Endodermal cell (in vitro differentiated cells): Measurements from ENCODE around the gene CNNM1. TPM values are rescaled to one million over a fixed set of nuclear protein-coding genes. Genes with fewer than 3 reads are reported as not detected.

Experiments
- DNase-seq: peaks from one replicate; pipeline ENCODE4 v3.0.0-alpha.2; 2017
- H3K27ac ChIP-seq: 2 replicates; pipeline ENCODE4 v1.5.1; 2013; ENCODE audit warnings: mild to moderate bottlenecking, low read depth, low read length, moderate library complexity
- H3K27me3 ChIP-seq: 2 replicates; pipeline ENCODE4 v1.6.1; 2013; ENCODE audit warnings: mild to moderate bottlenecking, low read length, moderate library complexity; ENCODE audit not compliant: insufficient read depth, control insufficient read depth, poor library complexity, severe bottlenecking
- H3K36me3 ChIP-seq: 2 replicates; pipeline ENCODE4 v1.7.0; 2013; ENCODE audit warnings: mild to moderate bottlenecking, low read length, moderate library complexity; ENCODE audit not compliant: control insufficient read depth, insufficient read depth
- H3K4me1 ChIP-seq: one replicate; pipeline ENCODE4 v1.7.0; 2013; ENCODE audit warnings: low read length; ENCODE audit not compliant: control insufficient read depth, insufficient read depth
- H3K4me3 ChIP-seq: 2 replicates; pipeline ENCODE4 v1.5.1; 2013; ENCODE audit warnings: mild to moderate bottlenecking, low read length, moderate library complexity
- H3K9ac ChIP-seq: 2 replicates; pipeline ENCODE4 v1.6.1; 2013; ENCODE audit warnings: mild to moderate bottlenecking, low read length, moderate library complexity; ENCODE audit not compliant: poor library complexity, severe bottlenecking; ENCODE audit errors: extremely low read depth
- H3K9me3 ChIP-seq: 2 replicates; pipeline ENCODE4 v1.6.1; 2013; ENCODE audit warnings: mild to moderate bottlenecking, low read length, moderate library complexity; ENCODE audit not compliant: control insufficient read depth
- H3K27ac Mint-ChIP-seq: 2 replicates; pipeline ENCODE4 v1.8.0; 2020; ENCODE audit warnings: mixed read lengths
- H3K27me3 Mint-ChIP-seq: 2 replicates; pipeline ENCODE4 v1.8.0; 2021; ENCODE audit warnings: mild to moderate bottlenecking, mixed read lengths; ENCODE audit not compliant: insufficient read depth
- H3K36me3 Mint-ChIP-seq: 2 replicates; pipeline ENCODE4 v1.8.0; 2020; ENCODE audit warnings: low read depth, mixed read lengths
- H3K4me1 Mint-ChIP-seq: 2 replicates; pipeline ENCODE4 v1.8.0; 2020; ENCODE audit warnings: mixed read lengths
- H3K4me3 Mint-ChIP-seq: 2 replicates; pipeline ENCODE4 v1.8.0; 2020; ENCODE audit warnings: mild to moderate bottlenecking, moderate library complexity, mixed read lengths
- H3K9me3 Mint-ChIP-seq: 2 replicates; pipeline ENCODE4 v1.8.0; 2020; ENCODE audit warnings: mild to moderate bottlenecking, mixed read lengths
- CTCF ChIP-seq: fragments of 200-600 bp; sonication (generic); conservative IDR thresholded peaks from 2 replicates; pipeline ENCODE4 v1.5.0; 2021; ENCODE audit warnings: antibody characterized with exemption, mild to moderate bottlenecking
- WGBS, 2 experiments: methylation state at CpG; one replicate each; pipeline versions ENCODE4 v1.1.5 to v1.1.7; 2013; ENCODE audit warnings: missing lambda C conversion rate in 2 of 2, mixed read lengths in 1 of 2; ENCODE audit not compliant: insufficient coverage in 1 of 2, insufficient read length in 1 of 2; 5-methylcytosine and 5-hydroxymethylcytosine counted together
- total RNA-seq, 2 donors: library from RNA; stranded (reverse); fragmentation: NEBNext Ultra II Directional in 1 of 2; extraction: Animal tissue kit (Norgen Biotek cat#: 25700) in 1 of 2; gene quantifications; 2 replicates in 1 of 2; 3 replicates in 1 of 2; pipeline ENCODE4 v1.2.1, GENCODE V29; 2021

The CNNM1 gene
- total RNA-seq, 2 donors from 2014 or later: 2.8 to 3.8 TPM

GRCh38 chr10:99316374-99316773, 12.8 kb upstream of the CNNM1 start:
- Mint-ChIP-seq H3K27ac (no peak overlapping the region), H3K36me3 (no peaks in the 10 kb centered on the region), H3K4me3 (no peak overlapping the region), H3K9me3 (no peaks in the 10 kb centered on the region), H3K27me3 (peaks cover 4% of the 10 kb centered on the region), H3K4me1 (peaks cover 24% of the 10 kb centered on the region)
- Histone ChIP-seq H3K27ac (no peak overlapping the region), H3K9ac (no peak overlapping the region), H3K9me3 (peaks cover 15% of the 10 kb centered on the region), H3K4me1 (peaks cover 9% of the 10 kb centered on the region), H3K4me3 (no peak overlapping the region), H3K36me3 (no peaks in the 10 kb centered on the region), H3K27me3 (no peaks in the 10 kb centered on the region)
- no peak for DNase-seq
- 94% methylated on average over 5 to 17 of the region's 17 CpGs for WGBS, 2 experiments
- no peak for TF ChIP-seq CTCF

GRCh38 chr10:99318048-99318447, 11.1 kb upstream of the CNNM1 start:
- WGBS, 2 experiments: 82 to 83% methylated on average over 3 of the region's 3 CpGs
- no peak for TF ChIP-seq CTCF
- H3K4me3 ChIP-seq: no peak overlapping the region
- H3K27me3 ChIP-seq: no peaks in the 10 kb centered on the region
- H3K9me3 ChIP-seq: peaks cover 2% of the 10 kb centered on the region
- no peaks in the 10 kb centered on the region for H3K36me3 Mint-ChIP-seq
- no peak for DNase-seq
- no peak overlapping the region for H3K27ac ChIP-seq
- H3K27me3 Mint-ChIP-seq: peaks cover 4% of the 10 kb centered on the region
- no peak overlapping the region for H3K9ac ChIP-seq
- H3K9me3 Mint-ChIP-seq: no peaks in the 10 kb centered on the region
- no peaks in the 10 kb centered on the region for H3K36me3 ChIP-seq
- peaks cover 39% of the 10 kb centered on the region for H3K4me1 Mint-ChIP-seq
- no peak overlapping the region for H3K27ac Mint-ChIP-seq
- no peak overlapping the region for H3K4me3 Mint-ChIP-seq
- peaks cover 14% of the 10 kb centered on the region for H3K4me1 ChIP-seq

GRCh38 chr10:99318475-99318874, 10.7 kb upstream of the CNNM1 start:
- H3K27me3 Mint-ChIP-seq: peaks cover 4% of the 10 kb centered on the region
- H3K9me3 Mint-ChIP-seq: no peaks in the 10 kb centered on the region
- TF ChIP-seq CTCF: no peak
- Histone ChIP-seq H3K9me3 (no peaks in the 10 kb centered on the region), H3K4me1 (peaks cover 14% of the 10 kb centered on the region), H3K9ac (no peak overlapping the region), H3K27me3 (no peaks in the 10 kb centered on the region), H3K27ac (no peak overlapping the region), H3K4me3 (no peak overlapping the region), H3K36me3 (no peaks in the 10 kb centered on the region)
- H3K27ac Mint-ChIP-seq: no peak overlapping the region
- 96 to 100% methylated on average over 2 of the region's 2 CpGs for WGBS, 2 experiments
- no peaks in the 10 kb centered on the region for H3K36me3 Mint-ChIP-seq
- DNase-seq: no peak
- H3K4me3 Mint-ChIP-seq: no peak overlapping the region
- peaks cover 40% of the 10 kb centered on the region for H3K4me1 Mint-ChIP-seq
